COLO668 (cell line): ENCODE results near the gene FAIM2.
"Not testable (repeated sequence)": the region's sequence is repeated elsewhere in the genome, so short reads cannot be mapped to it uniquely, and the experiment has no call there.

Experiments used
- DNase-seq: peaks from one replicate; lab custom pipeline; 2025; ENCODE audit not compliant: unreplicated experiment; lab: John Stamatoyannopoulos, UW

Gene FAIM2

DNA sequence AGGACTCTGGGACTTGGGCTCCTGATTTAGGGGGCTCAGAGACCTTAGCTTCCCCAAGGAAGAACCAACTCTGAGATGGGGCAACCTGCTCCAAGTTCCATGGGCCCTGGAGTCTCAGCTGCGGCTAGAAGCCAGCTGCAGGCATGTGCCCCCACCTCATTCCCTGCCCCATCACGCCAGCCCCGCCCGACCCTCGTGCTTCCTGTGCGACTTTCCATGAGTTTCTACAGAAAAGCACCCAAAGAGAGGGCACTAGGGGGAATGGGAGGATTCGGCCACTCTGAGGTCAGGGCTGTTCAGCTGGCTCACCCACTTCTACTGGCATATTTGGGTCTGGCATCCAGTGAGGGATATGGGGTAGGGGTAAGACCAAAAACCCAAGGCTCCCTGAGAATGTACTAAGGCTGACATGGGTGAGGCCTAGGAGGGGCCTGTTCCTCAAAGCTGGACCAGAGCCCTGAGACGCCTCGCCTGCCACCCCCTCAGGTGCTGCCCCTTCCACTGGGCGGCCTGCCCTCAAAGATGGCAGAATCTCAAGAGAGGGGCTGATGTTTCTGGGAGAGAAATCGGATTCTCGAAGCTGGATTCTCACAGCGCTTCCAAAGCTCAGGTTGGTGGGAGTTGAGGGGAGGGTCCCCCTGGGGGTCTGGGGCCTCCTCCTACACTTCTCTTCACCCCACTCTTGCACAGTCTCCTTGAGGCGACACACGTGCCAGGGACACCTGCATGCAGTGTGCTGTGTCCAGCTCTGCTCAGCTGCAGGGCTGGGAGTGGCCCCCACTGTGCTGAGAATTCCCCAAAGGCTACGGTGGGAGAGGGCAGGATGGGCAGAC, 22.1 kb downstream of the FAIM2 start:
- no peak for DNase-seq

DNA sequence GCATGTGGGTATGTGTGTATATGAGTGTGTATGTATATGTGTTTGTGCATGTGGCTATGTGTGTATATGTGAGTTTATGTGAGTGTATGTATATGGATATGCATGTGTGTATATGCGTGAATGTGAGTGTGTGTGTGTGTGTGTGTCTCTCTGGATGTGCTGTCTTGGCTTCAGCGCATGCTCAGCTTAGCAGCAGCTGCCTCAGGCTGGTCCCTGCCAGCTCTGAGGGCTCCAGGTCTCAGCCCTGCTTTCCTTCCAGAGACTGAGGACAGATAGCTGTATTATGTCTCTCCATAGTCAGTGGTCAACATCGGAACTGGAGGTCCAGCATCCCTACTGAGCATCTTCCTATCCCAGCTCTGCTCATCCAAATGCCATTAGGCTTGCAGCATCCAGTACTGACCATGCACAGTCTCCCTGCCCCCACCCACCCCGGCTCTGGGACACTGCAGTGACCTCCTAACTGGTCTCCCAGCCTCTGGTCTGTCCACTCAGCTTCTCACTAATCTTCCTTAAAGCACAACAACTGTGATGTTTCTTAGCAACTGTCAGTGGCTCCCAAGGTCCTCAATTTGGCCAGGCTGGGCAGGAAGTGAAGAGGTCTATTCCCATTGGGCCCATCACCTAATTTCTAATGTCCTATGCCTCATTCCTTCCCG, 22.8 kb downstream of the FAIM2 start:
- DNase-seq: no peak

DNA sequence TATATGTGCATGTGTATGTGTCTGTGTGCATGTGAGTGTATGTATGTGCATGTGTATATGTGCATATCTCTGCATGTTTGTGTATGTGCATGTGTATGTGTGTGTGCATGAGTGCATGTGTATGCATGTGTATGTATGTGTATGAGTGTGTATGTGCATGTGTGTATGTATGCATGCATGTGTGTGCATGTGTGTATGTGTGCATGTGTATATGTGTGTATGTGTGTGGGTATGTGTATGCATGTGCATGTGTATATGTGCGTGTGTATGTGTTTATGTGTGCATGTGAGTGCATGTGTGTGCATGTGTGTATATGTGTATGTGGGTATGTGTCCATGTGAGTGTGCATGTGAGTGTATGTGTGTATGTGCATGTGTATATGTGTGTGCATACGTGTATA, 24.6 kb downstream of the FAIM2 start:
- DNase-seq: not testable (repeated sequence)

DNA sequence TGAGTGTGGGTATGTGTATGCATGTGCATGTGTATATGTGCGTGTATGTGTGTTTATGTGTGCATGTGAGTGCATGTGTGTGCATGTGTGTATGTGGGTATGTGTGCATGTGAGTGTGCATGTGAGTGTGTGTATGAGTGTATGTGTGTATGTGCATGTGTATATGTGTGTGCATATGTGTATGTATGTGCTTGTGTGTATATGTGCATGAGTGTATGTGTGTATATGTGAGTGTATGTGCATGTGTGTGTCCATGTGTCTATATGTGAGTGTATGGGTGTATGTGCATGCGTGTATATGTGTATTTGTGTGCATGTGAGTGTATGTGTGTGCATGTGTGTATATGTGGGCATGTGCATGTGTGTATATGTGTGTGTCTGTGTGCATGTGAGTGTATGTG, 25.7 kb downstream of the FAIM2 start:
- DNase-seq: no peak

DNA sequence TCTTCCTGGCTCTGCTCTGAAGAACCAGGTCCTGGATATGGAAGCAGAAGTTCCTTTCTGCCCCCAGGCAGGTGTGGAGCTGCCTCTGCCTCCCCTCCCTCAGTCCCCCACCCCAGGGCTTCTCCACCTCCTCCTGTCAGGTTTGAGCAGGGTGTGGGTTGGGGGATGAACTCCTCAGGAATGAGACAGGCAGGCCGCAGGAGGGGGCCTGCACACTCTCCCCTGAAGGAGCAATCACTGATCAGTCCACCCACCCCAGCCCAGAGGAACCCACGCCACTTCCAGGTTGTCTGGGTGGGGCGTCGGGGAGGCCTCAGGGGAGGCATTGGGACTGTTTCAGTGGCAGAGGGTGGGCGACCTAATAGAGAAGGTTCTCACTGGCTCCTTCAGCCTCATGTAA, 26.6 kb downstream of the FAIM2 start:
- DNase-seq: no peak

DNA sequence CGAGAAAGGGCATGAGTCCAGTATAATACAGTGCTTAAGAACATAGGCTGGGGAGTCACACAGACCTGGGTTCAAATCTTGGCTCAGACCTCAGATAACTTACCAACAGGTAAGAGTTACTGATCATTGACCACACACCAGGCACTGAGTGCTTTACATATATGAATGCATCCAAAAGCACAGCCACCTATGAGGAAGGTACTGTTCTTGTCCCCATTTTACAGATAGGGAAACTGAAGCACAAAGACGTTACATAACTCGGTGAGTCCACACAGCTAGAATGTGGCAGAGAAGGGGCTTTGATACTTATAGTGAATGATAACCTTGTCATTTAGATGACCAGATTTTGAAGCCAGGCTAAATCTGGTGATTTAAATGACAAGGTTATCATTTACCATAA, 27.6 kb downstream of the FAIM2 start:
- no peak for DNase-seq

DNA sequence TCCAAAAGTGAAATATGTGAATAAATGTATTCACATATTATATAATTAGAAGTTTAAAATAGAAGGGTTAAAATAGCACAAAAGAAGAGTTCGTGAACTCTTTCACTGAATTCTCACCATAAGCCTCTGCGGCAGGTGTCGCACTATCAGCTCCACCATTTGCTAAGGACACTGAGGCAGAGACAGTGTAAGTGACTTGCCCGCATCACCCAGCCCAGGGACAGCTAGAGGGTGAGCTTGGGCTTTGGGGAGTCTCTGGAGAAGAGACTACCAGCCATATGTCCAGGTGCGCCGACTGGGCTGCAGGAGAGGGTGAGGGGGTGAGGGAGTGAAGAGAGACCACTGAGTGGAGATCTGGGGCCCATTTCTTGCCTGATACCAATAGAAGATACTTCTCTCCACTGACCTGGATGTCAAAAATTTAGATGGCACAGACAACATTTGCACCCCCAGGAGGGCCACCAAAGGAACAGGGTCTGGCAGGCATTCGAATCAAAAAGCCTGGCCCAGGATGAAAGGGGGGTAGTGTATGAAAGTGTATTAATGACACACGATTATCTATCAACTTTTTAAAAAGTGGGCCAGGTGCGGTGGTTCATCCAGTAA, 28.5 kb downstream of the FAIM2 start:
- DNase-seq: no peak

DNA sequence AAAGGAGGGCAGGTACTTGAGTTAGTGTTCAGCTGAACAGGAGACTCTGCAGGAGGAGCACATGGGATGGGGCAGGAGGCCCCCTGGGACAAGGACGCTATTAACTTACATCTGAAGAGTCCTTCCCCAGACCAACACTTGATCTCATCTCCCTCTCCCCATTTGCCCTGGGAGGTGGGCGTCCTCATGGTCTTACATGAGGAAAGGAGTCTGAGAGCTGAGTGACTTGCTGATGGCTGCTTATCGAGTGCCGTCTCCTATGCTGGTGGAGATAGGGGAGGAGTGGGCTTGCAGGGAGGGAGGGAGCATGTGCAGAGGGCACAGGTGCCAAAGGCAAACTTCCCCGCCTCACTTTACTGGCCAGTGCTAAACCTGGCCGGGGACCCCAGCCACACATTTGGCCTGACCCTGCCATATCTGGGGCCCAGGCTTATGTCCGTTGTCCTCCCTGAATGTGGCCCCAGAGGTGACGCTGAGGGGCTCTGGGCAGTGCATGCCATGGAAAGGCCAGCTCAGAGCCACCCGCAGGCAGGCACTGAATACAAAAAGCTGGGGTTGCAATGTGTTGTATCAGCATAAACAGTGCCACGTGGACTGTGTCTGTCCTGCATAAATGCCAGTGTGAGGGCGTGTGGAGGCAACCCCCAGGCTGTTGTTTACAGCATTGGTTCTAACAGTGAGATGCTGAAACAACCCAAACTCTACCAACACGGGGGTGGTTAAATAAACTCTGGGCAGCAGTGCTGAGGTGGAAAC, 29.4 kb downstream of the FAIM2 start:
- DNase-seq: no peak

DNA sequence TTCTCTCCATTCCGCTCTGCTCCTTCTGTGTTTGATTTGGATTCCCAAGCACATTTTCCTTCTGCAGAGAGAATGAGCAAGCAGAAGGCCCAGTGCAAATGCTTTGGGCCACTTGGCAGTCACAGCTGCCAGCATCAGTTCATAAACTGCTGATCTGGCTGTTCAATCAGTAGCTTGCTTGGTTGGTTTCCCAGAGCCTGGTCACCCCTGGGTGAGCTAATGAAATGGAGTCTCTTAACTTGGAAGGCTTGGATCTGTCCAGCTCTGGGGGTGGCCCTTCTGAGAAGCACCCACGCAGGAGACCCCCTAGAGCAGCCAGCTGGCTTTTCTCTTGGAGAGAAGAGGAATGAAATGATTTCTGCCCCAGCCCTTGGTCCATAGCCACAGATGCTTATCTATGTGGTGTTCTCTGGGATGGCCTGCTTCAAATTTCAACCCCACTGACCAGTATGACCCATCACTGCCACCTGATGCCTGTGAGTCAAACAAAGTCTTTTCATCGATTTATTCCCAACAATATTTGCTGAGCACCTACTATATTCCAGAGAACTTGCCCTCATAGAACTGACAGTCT, 30.3 kb downstream of the FAIM2 start:
- DNase-seq: no peak

DNA sequence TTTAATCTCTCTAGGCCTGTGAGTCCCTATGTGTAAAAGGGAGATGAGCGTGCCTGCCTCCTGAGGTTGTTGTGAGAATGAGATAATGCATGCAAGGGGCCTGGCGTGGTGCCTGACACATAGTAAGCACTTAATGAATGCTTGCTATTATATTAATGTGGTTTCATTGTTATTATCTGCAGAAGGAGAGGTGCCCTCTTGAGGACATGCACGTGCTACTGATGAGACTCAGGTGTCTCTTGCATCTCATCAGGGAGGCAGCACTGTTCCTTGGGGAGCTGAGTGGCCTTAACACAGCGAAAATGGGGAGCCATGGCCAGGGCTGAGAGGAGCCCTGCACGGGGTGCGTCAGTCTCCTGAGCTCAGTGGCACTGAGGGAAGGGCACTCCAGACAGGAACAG, 30.9 kb downstream of the FAIM2 start:
- no peak for DNase-seq

DNA sequence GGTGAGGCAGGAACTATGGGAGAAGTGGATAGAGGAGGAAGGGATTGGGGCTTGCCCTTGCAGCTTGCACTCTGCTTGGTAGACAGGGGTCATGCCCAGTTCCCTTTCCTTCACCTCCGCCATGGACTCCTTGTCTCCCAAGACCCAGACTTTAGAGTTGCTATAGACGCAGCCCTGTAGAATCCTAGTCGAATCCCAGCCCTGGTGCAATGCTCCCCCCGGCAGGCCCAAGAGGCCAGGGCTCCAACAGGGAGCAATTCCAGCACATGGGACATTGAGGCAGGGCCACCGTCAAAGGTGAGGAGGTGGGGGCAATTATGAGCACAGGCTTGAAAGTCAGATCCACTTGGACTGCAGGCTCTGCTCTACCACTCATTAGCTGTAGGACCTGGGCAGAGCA, 31.3 kb downstream of the FAIM2 start:
- DNase-seq: no peak

DNA sequence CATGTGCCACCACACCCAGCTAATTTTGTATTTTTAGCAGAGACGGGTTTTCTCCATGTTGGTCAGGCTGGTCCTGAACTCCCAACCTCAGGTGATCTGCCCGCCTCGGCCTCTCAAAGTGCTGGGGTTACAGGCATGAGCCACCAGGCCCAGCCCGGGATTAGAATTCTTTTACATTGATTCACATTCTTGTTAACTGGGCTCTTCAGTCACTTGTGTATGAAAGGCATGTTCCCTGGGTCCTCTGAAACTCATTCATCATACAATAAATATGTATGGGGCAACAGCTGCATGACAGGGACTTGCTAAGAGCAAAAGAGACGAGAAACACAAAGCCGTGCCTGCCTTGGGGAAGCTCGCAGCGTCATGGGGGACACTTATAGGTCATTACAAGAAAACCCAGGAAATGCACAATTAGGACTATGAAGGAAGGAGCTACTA, 31.9 kb downstream of the FAIM2 start:
- not testable (repeated sequence) for DNase-seq

DNA sequence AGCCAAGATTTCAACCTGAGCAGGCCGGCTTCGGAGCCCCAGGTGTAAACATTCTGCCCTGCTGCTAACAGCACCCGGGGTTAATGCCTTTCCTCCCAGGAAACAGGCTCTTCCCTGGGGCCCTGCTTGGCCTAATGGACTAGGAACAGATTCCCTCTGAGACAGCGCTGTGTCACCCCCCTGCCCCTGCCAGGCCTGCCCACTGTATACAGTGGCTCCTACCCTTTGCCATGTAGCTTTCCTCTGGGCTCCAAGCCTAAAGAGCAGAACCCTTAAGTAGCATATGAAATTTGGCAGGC, 32.5 kb downstream of the FAIM2 start:
- DNase-seq: no peak

DNA sequence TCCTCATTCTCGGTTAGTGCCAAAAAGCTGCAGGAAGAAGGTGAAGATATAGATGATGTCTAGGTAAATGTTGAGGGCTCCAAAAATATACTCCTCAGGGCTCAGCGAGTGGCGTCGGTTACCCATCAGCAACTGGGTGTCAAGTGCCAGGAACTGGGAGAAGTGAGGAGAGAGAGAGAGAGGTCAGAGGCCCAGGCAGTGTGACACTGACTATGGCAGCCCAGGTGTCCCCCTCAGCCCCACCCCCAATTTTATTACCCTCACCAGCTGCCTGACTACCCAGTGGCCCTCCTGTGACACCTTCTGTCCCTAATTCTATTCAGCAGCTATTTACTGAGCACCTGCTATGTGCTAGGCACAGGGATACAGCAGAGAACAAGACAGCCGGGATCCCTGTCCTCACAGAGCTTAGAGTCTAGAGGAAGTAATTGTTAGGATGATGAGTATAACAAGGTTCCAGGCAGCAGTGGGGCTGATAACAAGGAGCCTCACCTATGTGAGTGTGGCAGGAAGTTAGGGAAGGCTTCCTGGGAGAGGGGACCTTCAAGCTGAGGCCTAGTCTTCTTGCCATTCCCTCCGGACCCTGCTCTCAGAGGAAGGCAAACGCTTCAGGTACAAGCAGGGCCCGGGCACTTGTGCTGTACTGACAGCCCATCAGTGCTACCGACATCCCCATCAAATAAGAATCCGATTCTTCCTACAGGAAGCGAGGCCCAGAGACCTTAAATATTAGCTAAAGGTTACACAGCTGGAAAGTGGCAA, 33.0 kb downstream of the FAIM2 start:
- no peak for DNase-seq

DNA sequence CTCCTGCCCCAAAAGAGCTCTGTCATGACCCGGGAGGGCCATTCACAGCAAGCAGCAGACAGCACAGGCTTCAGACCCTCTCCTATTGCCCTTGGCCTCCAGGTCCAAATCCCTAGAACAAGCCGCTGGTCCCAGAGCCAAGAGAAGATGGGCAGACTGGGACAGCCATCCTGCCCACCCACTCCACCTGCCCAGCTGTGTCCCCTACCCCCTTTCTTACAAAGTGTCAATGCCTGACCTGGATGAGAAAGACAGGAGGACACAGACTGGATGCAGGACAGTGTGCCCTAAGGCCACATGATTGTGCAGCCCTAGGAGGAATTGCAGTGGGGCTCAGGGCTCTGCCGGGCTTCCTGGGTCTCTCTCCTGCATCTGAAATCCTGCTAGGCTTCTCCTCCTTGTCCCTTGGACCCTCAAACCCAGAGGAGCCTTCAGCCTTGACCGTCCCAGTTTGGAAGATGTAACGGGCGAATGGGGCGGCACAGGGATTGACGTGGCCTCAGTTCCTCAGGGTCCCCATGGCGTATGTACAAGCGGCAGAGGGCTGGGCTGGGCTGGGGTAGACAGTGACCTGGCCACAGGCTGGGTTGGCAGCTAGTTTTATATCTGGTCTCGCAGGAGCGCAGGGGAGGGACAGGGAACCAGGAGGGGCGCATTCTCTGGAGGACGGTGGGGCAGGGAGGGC, 33.7 kb downstream of the FAIM2 start:
- no peak for DNase-seq

DNA sequence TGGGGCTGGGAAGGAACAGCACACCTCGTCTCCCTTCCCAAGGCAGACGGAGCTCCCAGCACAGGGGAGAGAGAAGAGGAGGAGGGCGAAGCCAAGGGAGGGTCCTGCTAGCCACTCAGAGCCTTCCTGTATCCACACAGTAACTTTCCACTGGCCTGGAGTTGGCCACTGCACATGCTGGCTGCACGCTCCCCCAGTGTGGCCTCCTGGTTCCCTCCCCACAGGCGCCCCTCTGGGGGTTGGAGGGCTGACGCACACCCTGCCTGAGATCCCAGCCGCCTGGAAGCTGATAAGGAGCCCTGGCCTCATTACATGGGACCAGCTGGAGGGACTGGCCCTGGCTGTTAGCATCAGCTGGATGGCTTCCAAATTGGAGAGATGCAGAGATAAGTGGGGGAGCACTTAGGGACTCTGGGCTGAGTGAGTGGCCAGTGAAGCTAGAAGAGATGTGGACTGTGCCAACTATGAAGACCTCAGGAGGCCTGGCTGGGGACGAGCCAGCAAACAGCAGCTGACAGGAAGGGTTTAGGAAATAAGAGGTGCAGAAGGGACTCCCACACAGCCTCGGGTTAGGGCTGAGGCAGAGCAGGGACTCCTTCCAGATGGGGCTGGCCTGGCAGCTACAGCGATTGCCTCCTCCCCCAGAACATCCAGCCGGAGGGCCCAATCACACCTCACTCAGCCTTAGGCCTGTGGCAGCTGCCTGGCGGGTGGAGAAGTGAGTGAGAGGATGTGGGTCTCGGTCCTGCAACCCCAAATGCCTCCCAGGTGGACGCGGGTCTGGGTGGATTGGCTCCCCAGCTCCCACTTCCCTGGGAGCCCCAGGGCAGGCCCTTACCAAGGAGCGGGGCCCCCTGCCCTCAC, 34.5 kb downstream of the FAIM2 start:
- peak; percentile 2 for DNase-seq

DNA sequence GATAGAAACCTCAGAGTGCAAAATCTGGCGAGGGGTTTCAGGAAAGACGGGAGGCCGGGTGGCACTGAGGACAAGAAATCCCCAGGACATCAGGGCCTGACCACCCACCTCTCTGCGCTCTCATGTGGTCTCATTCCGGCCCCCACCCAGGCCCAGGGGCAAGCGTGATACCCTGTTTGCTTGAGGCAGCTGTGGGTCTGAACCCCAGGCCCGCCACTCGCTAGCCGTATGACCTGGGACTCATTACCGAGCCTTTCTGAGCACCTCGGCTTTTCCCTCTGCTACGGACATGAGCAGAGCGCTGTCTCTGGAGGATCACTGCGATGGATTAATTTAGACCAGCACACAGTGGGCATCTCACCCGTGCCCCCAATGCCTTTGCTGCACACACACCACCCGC, 35.3 kb downstream of the FAIM2 start:
- DNase-seq: no peak

DNA sequence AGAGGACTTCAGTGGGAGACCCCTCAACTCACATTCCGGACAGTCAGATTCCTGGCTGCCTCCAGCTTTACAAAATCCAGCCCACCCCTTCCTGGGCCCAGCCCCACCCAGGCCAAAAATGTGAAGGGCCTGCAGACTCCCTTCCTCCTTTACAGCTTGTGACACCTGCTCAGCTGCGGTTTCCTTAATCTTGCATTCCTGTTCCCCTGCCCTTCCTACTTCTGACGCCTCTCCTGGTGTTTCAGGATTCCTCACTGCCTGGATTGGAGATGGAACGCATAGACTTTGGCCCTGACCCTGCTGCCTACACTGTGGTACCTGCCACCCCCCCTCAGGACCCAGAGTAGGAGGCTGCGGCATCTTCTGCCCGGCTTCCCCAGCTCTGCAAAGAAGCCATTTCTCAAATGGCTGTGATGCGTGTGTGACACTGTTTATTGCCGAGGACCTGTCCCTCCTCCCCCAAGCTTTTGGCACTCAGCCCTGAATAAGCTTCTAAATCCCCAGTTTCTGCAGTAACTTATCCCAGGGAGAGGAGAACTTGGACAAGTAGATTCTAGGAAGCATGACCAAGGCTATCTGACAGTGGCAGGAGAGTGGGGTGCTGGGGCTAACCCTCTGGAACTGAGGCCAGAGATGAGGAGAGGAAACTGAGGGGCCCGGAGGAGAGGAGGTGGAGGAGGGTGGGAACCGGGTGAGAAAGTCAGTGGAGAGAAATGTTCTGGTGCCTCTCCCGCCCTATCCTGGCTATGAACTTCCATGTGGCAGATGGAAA, 35.9 kb downstream of the FAIM2 start:
- DNase-seq: no peak
